ENCODE measurements around the gene LGALS8.

LGALS8 gene

DNA sequence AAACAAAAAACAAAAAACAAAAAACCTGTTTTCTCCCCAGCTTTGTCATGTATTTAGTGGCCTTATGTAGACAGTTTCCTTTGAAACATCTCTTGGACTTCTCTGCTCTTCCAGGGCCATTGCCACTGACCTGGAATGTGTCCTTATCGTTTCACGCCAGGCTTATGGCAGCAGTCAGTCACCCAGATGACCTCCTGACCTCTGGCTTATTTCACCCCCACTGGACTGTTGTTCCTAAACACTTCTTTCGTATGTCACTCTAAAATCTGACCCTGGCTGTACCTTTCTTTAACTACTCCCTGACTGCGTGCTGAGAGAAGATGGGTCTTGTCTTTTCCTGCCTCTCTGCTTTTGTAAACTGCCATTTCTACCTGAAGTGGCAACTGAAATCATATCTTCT is 9.1 kb downstream of the LGALS8 start:
- TF ChIP-seq POLR2AphosphoS5 (IDR thresholded peaks at IDR 0.05; ENCODE audit: low read depth) (no peak), GABPA (IDR thresholded peaks at IDR 0.05; ENCODE audit: low read depth) (no peak), SPI1 (IDR thresholded peaks at IDR 0.05; ENCODE audit: borderline replicate concordance, low read depth) (no peak)
- TF ChIP-seq, protein P1, sequence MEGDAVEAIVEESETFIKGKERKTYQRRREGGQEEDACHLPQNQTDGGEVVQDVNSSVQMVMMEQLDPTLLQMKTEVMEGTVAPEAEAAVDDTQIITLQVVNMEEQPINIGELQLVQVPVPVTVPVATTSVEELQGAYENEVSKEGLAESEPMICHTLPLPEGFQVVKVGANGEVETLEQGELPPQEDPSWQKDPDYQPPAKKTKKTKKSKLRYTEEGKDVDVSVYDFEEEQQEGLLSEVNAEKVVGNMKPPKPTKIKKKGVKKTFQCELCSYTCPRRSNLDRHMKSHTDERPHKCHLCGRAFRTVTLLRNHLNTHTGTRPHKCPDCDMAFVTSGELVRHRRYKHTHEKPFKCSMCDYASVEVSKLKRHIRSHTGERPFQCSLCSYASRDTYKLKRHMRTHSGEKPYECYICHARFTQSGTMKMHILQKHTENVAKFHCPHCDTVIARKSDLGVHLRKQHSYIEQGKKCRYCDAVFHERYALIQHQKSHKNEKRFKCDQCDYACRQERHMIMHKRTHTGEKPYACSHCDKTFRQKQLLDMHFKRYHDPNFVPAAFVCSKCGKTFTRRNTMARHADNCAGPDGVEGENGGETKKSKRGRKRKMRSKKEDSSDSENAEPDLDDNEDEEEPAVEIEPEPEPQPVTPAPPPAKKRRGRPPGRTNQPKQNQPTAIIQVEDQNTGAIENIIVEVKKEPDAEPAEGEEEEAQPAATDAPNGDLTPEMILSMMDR (IDR thresholded peaks at IDR 0.05; ENCODE audit: insufficient read depth, low read length), result no peak
- TF ChIP-seq, protein P2, sequence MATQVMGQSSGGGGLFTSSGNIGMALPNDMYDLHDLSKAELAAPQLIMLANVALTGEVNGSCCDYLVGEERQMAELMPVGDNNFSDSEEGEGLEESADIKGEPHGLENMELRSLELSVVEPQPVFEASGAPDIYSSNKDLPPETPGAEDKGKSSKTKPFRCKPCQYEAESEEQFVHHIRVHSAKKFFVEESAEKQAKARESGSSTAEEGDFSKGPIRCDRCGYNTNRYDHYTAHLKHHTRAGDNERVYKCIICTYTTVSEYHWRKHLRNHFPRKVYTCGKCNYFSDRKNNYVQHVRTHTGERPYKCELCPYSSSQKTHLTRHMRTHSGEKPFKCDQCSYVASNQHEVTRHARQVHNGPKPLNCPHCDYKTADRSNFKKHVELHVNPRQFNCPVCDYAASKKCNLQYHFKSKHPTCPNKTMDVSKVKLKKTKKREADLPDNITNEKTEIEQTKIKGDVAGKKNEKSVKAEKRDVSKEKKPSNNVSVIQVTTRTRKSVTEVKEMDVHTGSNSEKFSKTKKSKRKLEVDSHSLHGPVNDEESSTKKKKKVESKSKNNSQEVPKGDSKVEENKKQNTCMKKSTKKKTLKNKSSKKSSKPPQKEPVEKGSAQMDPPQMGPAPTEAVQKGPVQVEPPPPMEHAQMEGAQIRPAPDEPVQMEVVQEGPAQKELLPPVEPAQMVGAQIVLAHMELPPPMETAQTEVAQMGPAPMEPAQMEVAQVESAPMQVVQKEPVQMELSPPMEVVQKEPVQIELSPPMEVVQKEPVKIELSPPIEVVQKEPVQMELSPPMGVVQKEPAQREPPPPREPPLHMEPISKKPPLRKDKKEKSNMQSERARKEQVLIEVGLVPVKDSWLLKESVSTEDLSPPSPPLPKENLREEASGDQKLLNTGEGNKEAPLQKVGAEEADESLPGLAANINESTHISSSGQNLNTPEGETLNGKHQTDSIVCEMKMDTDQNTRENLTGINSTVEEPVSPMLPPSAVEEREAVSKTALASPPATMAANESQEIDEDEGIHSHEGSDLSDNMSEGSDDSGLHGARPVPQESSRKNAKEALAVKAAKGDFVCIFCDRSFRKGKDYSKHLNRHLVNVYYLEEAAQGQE (IDR thresholded peaks at IDR 0.05; ENCODE audit: insufficient replicate concordance, low read depth), result no peak
- DNase-seq (ENCODE audit: low read depth in 1 of 2, low spot score in 1 of 2), result no peak
- no peaks in the 10 kb centered on the region for H3K27me3 ChIP-seq (ENCODE audit: insufficient read depth, poor library complexity, severe bottlenecking)
- H3K4me3 ChIP-seq (replicated peaks; ENCODE audit: insufficient read depth, low read length), result no peak overlapping the region
- H3K27ac ChIP-seq (replicated peaks), result no peak overlapping the region

DNA sequence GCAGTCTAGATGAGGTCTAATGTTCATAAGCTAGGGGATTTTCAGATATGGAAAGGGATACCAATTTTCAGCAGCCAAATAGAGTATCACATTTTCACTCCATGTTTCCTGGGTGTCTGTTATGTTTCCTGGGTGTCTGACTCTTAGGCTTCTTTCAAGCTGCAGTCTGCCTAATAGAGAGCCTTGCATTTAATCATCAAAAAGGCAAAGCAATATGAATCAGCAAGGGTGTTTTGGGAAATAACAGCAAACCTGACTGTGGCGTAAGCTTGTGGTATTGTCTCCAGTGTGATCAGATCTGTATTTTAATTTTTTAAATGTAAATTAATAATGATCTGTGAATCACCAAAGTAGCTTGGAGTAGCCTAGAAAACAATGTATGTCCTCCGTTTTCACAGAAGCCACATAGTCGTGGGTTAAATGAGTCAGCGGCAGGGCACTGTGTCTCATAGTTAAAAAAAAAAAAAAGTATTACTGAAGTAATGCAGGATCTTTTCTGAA is 10.4 kb downstream of the LGALS8 start:
- no peak overlapping the region for H3K27ac ChIP-seq (replicated peaks)
- no peaks in the 10 kb centered on the region for H3K27me3 ChIP-seq (ENCODE audit: insufficient read depth, poor library complexity, severe bottlenecking)
- no peak overlapping the region for H3K4me3 ChIP-seq (replicated peaks; ENCODE audit: insufficient read depth, low read length)
- TF ChIP-seq GABPA (IDR thresholded peaks at IDR 0.05; ENCODE audit: low read depth), result no peak
- no peak for DNase-seq (ENCODE audit: low read depth in 1 of 2, low spot score in 1 of 2)

DNA sequence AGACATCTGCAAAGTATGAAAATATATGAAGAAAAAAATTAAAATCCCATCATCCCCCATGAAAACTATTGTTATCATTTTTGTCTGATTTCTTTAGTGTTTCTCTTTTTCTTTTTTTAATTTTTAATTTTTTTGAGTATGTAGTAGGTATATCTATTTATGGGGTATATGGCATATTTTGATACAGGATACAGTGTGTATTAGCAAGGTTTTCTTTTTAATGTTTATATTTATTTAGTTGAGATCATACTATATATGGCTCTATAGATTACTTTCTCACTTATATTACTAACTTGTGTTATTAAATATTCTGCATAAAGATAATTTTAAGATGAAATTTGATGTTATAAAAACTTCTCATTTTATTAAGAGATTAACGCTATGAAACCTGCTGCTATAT is 11.4 kb downstream of the LGALS8 start:
- no peak overlapping the region for H3K27ac ChIP-seq (replicated peaks)
- H3K27me3 ChIP-seq (ENCODE audit: insufficient read depth, poor library complexity, severe bottlenecking), result no peaks in the 10 kb centered on the region
- no peak for DNase-seq (ENCODE audit: low read depth in 1 of 2, low spot score in 1 of 2)
- no peak for TF ChIP-seq POLR2AphosphoS5 (IDR thresholded peaks at IDR 0.05; ENCODE audit: low read depth)
- no peak for TF ChIP-seq SPI1 (IDR thresholded peaks at IDR 0.05; ENCODE audit: borderline replicate concordance, low read depth)
- TF ChIP-seq GABPA (IDR thresholded peaks at IDR 0.05; ENCODE audit: low read depth), result no peak
- TF ChIP-seq, protein P1 (IDR thresholded peaks at IDR 0.05; ENCODE audit: insufficient read depth, low read length), result no peak
- TF ChIP-seq, protein P2 (IDR thresholded peaks at IDR 0.05; ENCODE audit: insufficient replicate concordance, low read depth), result no peak
- no peak overlapping the region for H3K4me3 ChIP-seq (replicated peaks; ENCODE audit: insufficient read depth, low read length)

DNA sequence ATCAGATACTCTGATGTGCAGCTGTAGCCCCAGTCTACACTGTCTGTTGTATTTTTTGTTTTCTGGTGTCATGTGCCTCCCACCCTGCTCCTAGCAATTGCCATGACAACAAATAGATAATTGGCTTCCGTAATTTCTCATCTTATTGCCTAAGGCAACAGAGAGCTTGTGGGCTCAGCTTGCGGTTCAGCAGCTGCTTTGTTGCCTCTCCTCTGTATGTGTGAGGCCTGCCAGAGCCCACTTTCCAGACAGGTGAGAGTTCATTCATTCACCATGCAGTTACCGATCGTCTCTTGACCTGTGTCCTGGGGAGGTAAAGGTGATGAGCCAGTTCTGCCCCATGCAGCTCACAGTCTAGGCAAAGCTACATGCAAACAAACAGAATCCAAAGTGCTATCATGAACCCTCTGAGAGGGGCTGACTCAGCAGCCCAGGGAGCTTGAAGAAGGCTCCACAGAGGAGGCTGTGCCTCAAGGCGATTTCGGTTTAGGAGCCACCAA is 11.9 kb downstream of the LGALS8 start:
- no peak overlapping the region for H3K27ac ChIP-seq (replicated peaks)
- TF ChIP-seq, protein P1 (IDR thresholded peaks at IDR 0.05; ENCODE audit: insufficient read depth, low read length), result no peak
- TF ChIP-seq SPI1 (IDR thresholded peaks at IDR 0.05; ENCODE audit: borderline replicate concordance, low read depth) (no peak), POLR2AphosphoS5 (IDR thresholded peaks at IDR 0.05; ENCODE audit: low read depth) (no peak), GABPA (IDR thresholded peaks at IDR 0.05; ENCODE audit: low read depth) (no peak)
- TF ChIP-seq, protein P2 (IDR thresholded peaks at IDR 0.05; ENCODE audit: insufficient replicate concordance, low read depth), result no peak
- no peaks in the 10 kb centered on the region for H3K27me3 ChIP-seq (ENCODE audit: insufficient read depth, poor library complexity, severe bottlenecking)
- DNase-seq (ENCODE audit: low read depth in 1 of 2, low spot score in 1 of 2), result no peak
- H3K4me3 ChIP-seq (replicated peaks; ENCODE audit: insufficient read depth, low read length), result no peak overlapping the region

Measured in HL-60 (cell line).